GM12878 (cell line): ENCODE results near the gene CYP1A2. TPM values are rescaled to one million over a fixed set of nuclear protein-coding genes. Genes with fewer than 3 reads are reported as not detected.

Experiments used
- ATAC-seq: fragments of 200-7000 bp; cut with Tn5 transposase; 3 replicates; pipeline ENCODE4 v1.9.1; 2020; ENCODE audit warnings: mild to moderate bottlenecking, moderate library complexity
- BruUV-seq: library from RNA; stranded (reverse); fragments of 400-500 nt; replicated peaks from 2 replicates; lab custom pipeline; 2021; lab: Mats Ljungman, UMichigan
- CTCF ChIA-PET: fragments of 300-600 bp; sonication (Branson Sonifier 250); formaldehyde crosslinking; extraction: SDS; loops from one replicate; lab custom pipeline; 2021; ENCODE audit warnings: inconsistent platforms; lab: Yijun Ruan, JAX
- POLR2A ChIA-PET: fragments of 350-600 bp; formaldehyde crosslinking; extraction: SDS; loops from one replicate; lab custom pipeline; 2021; ENCODE audit warnings: inconsistent platforms; lab: Charles Lee
- RAD21 ChIA-PET: fragments of 300-600 bp; sonication (Branson Sonifier 250); formaldehyde crosslinking; loops from one replicate; lab custom pipeline; 2023; ENCODE audit warnings: antibody characterized with exemption; ENCODE audit not compliant: unreplicated experiment; lab: Charles Lee
- SMC1A ChIA-PET: fragments of 300-600 bp; sonication (Branson Sonifier 250); formaldehyde crosslinking; loops from one replicate; lab custom pipeline; 2023; ENCODE audit not compliant: unreplicated experiment, uncharacterized antibody; lab: Charles Lee
- DNase-seq: peaks from one replicate; pipeline ENCODE4 v3.0.0-alpha.2; 2011; ENCODE audit warnings: low read depth, low spot score
- FAIRE-seq: peaks from 3 replicates; lab custom pipeline; 2011; peaks lifted over from hg19 to GRCh38; lab: Jason Lieb, UNC
- H2AFZ ChIP-seq: 2 replicates; pipeline ENCODE4 v1.6.0; 2011; ENCODE audit warnings: low read depth, low read length, control low read depth; ENCODE audit not compliant: control insufficient read depth
- H3K27ac ChIP-seq: 2 replicates; pipeline ENCODE4 v1.5.1; 2011; ENCODE audit warnings: control low read depth; ENCODE audit not compliant: control insufficient read depth, insufficient read depth
- H3K27me3 ChIP-seq, 2 experiments: replicated peaks in 1 of 2; 2 replicates each; pipeline versions ENCODE4 v1.6.0 to v1.6.1; 2011; ENCODE audit warnings: low read length in 1 of 2; ENCODE audit not compliant: control insufficient read depth in 2 of 2, insufficient read depth in 2 of 2
- H3K36me3 ChIP-seq, 2 experiments: 2 replicates each; pipeline ENCODE4 v1.5.1; 2011; ENCODE audit warnings: low read length in 1 of 2; ENCODE audit not compliant: control insufficient read depth in 2 of 2, insufficient read depth in 2 of 2
- H3K4me1 ChIP-seq: 2 replicates; pipeline ENCODE4 v1.6.1; 2011; ENCODE audit warnings: mild to moderate bottlenecking, low read length, moderate library complexity, mixed read lengths; ENCODE audit not compliant: control insufficient read depth, insufficient read depth
- H3K4me2 ChIP-seq: 2 replicates; pipeline ENCODE4 v1.6.0; 2011; ENCODE audit warnings: control low read depth; ENCODE audit not compliant: control insufficient read depth, insufficient read depth
- H3K4me3 ChIP-seq: fragments of 200-600 bp; sonication (generic); 2 replicates; pipeline ENCODE4 v1.5.1; 2016
- H3K79me2 ChIP-seq: 2 replicates; pipeline ENCODE4 v1.6.0; 2011; ENCODE audit warnings: low read length; ENCODE audit not compliant: control insufficient read depth, insufficient read depth
- H3K9ac ChIP-seq: 2 replicates; pipeline ENCODE4 v1.8.0; 2011; ENCODE audit warnings: low read length, control low read depth, mixed read lengths; ENCODE audit not compliant: control insufficient read depth, insufficient read depth
- H3K9me3 ChIP-seq: replicated peaks from 3 replicates; pipeline ENCODE4 v1.5.1; 2011; ENCODE audit warnings: mild to moderate bottlenecking, low read length; ENCODE audit not compliant: control insufficient read depth, insufficient read depth
- H4K20me1 ChIP-seq: 2 replicates; pipeline ENCODE4 v1.6.0; 2011; ENCODE audit not compliant: control insufficient read depth, insufficient read depth
- ATF3 ChIP-seq: IDR thresholded peaks from 2 replicates; pipeline ENCODE4 v1.6.1; 2011; ENCODE audit warnings: low read depth, mild to moderate bottlenecking, low read length, moderate library complexity, borderline replicate concordance; ENCODE audit errors: extremely low read depth
- BRCA1 ChIP-seq: IDR thresholded peaks from 2 replicates; pipeline ENCODE4 v1.6.1; 2011; ENCODE audit warnings: low read depth, low read length, improper control_type of control experiment
- CEBPB ChIP-seq, 2 experiments: fragments of 150-350 bp in 1 of 2; IDR thresholded peaks; 2 replicates each; pipeline ENCODE4 v1.6.1; 2012 to 2014; ENCODE audit warnings: low read depth in 2 of 2, low read length in 2 of 2, borderline replicate concordance in 1 of 2, inconsistent platforms in 1 of 2
- ETV6 ChIP-seq, 2 experiments: fragments of 450-650 bp in 1 of 2; IDR thresholded peaks in 1 of 2; conservative IDR thresholded peaks in 1 of 2; 2 replicates each; pipeline ENCODE4 v1.6.1; 2014; ENCODE audit warnings: antibody characterized with exemption in 1 of 2, borderline replicate concordance in 1 of 2, low read depth in 1 of 2, mild to moderate bottlenecking in 1 of 2, moderate library complexity in 1 of 2
- HDGF ChIP-seq: fragments of 450-650 bp; IDR thresholded peaks from 2 replicates; pipeline ENCODE4 v1.6.1; 2016; ENCODE audit warnings: antibody characterized with exemption
- NR2F1 ChIP-seq: fragments of 450-650 bp; conservative IDR thresholded peaks from 2 replicates; pipeline ENCODE4 v1.6.1; 2017; ENCODE audit warnings: mild to moderate bottlenecking
- NRF1 ChIP-seq: conservative IDR thresholded peaks from 2 replicates; pipeline ENCODE4 v1.6.1; 2011; ENCODE audit warnings: mild to moderate bottlenecking, low read depth, low read length, improper control_type of control experiment
- POU2F2 ChIP-seq: IDR thresholded peaks from 3 replicates; pipeline ENCODE4 v1.6.1; 2011; ENCODE audit warnings: low read depth, mild to moderate bottlenecking, low read length, borderline replicate concordance
- RBBP5 ChIP-seq: fragments of 200-600 bp; sonication (generic); conservative IDR thresholded peaks from 2 replicates; pipeline ENCODE4 v1.6.1; 2016
- TCF3 ChIP-seq: IDR thresholded peaks from 2 replicates; pipeline ENCODE4 v1.6.1; 2012; ENCODE audit warnings: low read depth, mild to moderate bottlenecking, low read length, borderline replicate concordance; ENCODE audit not compliant: insufficient read depth
- TCF7 ChIP-seq: IDR thresholded peaks from 2 replicates; pipeline ENCODE4 v1.6.1; 2014; ENCODE audit warnings: antibody characterized with exemption, borderline replicate concordance
- ZNF217 ChIP-seq: fragments of 450-650 bp; IDR thresholded peaks from 2 replicates; pipeline ENCODE4 v1.6.1; 2017; ENCODE audit warnings: antibody characterized with exemption, mild to moderate bottlenecking
- WGBS: methylation state at CpG from one replicate; pipeline ENCODE4 v1.1.6; 2016; ENCODE audit warnings: low lambda C conversion rate; ENCODE audit not compliant: insufficient replicate concordance, insufficient coverage; ENCODE audit errors: missing lambda C conversion rate; 5-methylcytosine and 5-hydroxymethylcytosine counted together
- in situ Hi-C: fragments of 300-500 bp; cut with MboI; formaldehyde crosslinking; loops from 9 replicates; pipeline ENCODE4 v1.14.3; 2018; ENCODE audit warnings: mixed read lengths
- intact Hi-C: fragments of 100-400 bp; cut with micrococcal nuclease; formaldehyde crosslinking; loops from one replicate; pipeline ENCODE4 v1.14.2; 2022; ENCODE audit not compliant: unreplicated experiment
- polyA plus RNA-seq, 11 experiments: library from polyadenylated mRNA; depleted of rRNA in 4 of 11; unstranded in 6 of 11; stranded (reverse) in 5 of 11; fragments of >200 nt; fragmentation: Nextera tagmentation in 4 of 11; fragmentation: Illumina TruSeq in 1 of 11; extraction: Ambion mirVana in 4 of 11; extraction: Trizol in 1 of 11; gene quantifications; 1 replicate in 1 of 11; 2 replicates in 10 of 11; pipeline versions ENCODE4 v1.2.1 to v1.2.3, GENCODE V29; 2011 to 2016; ENCODE audit warnings: inconsistent platforms in 2 of 11, missing spikeins in 2 of 11, low read depth in 1 of 11
- total RNA-seq, 4 experiments: library from RNA; depleted of rRNA in 3 of 4; stranded (reverse); fragments of >200 nt in 3 of 4; fragmentation: Illumina TruSeq in 1 of 4; extraction: Trizol in 1 of 4; gene quantifications; 2 replicates each; pipeline versions ENCODE4 v1.2.1 to v1.2.3, GENCODE V29; 2013 to 2021
- TF ChIP-seq, protein P1 (sequence below): fragments of 450-650 bp; IDR thresholded peaks from 2 replicates; pipeline ENCODE4 v1.6.1; 2016; ENCODE audit warnings: mild to moderate bottlenecking, moderate library complexity, borderline replicate concordance

The CYP1A2 gene
- total and polyA plus RNA-seq, 10 of the 15 experiments (the other 5 are each of a cell fraction or from before 2014, with no cell fraction given): 0.03 to 0.09 (median 0.05) TPM; not detected in 7

DNA sequence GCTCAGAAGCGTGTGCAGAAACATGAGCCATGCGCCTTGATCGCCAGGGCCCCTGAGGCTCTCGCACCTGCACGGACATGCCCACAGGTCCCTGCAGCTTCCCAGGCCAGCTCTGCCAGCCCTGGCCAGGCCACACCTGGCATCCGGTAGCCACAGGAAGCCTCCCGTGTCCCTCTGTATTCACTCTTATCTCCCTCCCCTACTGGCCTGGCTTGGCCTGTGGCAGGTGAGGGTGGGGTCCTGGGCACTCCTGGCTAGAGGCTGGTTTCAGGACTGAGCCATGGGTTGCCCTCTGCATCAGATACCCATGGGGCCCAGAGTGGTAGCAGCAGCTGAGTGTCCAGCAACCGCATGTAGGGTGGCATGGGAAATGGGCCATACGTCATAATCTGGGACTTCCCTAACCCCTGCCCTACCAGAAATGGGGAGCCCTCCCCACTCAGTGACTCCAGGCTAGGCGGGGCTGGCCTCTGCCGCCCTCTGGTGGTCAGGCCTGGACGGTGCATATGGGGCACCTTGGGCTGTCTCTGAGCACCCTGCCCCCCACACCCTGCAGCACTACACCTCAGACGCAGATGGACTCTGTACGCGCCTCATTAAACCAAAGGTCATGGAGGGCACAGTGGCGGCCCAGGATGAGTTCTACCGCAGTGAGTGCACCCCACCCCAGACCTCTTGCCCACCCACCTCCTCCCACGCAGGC, 51.4 kb downstream of the CYP1A2 start (continued):
- TF ChIP-seq POU2F2 (peak; percentile 83; the same call in 2 of the 3 replicates), BRCA1 (no peak), CEBPB (IDR thresholded peaks at IDR 0.05; ENCODE audit: borderline replicate concordance in 1 of 2, low read depth in 2 of 2, low read length in 2 of 2) (no peak), TCF3 (0 out of 2 replicates have a peak, but pooled peaks have one; percentile 56)
- TF ChIP-seq, all 136 proteins: peak for 55

DNA sequence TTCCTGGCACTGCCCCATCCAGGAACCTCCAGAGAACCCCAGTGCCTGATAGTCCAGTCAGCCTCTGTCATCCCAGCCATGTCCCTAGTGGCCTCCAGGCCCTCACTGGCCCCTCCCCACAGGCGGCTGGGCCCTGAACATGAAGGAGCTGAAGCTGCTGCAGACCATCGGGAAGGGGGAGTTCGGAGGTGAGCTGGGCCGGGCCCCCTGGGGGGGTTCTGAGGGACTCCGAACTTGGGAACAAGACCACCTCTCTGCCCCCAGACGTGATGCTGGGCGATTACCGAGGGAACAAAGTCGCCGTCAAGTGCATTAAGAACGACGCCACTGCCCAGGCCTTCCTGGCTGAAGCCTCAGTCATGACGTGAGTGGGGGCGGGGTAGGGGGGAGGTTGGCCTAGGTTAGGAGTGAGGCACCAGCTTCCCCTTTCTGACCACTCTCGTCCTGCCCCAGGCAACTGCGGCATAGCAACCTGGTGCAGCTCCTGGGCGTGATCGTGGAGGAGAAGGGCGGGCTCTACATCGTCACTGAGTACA, 52.0 kb downstream of the CYP1A2 start:
- DNase-seq (no peak), ATAC-seq (no peak), FAIRE-seq (no peak)
- CTCF ChIA-PET: interaction anchor here (0.7 to 25.9 kb wide), 11 partner anchors 10 to 166 kb away, joined by 3 to 1288 read pairs (median 6); partner anchors contain the start of gene CSK
- Histone ChIP-seq H3K9me3 (no peaks in the 10 kb centered on the region), H3K27ac (no peak overlapping the region), H3K4me1 (peaks cover 38% of the 10 kb centered on the region), H4K20me1 (peaks cover 6% of the 10 kb centered on the region), H2AFZ (no peak overlapping the region), H3K79me2 (peaks cover 32% of the 10 kb centered on the region), H3K36me3 (peaks cover 46 to 62% of the 10 kb centered on the region in 2 experiments), H3K27me3 (no peaks in the 10 kb centered on the region), H3K9ac (no peak overlapping the region), H3K4me2 (no peak overlapping the region), H3K4me3 (no peak overlapping the region)
- BruUV-seq: no TSS peak
- POLR2A ChIA-PET: interaction anchor here (0.6 to 5.3 kb wide), 6 partner anchors 13 to 1259 kb away, joined by 4 to 59 read pairs (median 18); partner anchors contain the start of genes CSK and TMEM266
- 56% methylated on average over 20 of the region's 20 CpGs for WGBS
- intact Hi-C loops (loop anchor here (1.0 to 5.0 kb wide), 6 partner anchors 11 to 165 kb away; partner anchors contain the start of gene ULK3), in situ Hi-C loops (no loop called here)
- RAD21 ChIA-PET: interaction anchor here (22.9 kb wide), 1 partner anchor 21 kb away, joined by 1186 read pairs; the partner anchor contains the start of gene CSK
- SMC1A ChIA-PET: interaction anchor here (0.7 to 15.7 kb wide), 6 partner anchors 12 to 554 kb away, joined by 3 to 811 read pairs (median 7); partner anchors contain the start of gene CSK
- TF ChIP-seq TCF7 (no peak), ETV6 (conservative IDR thresholded peaks at IDR 0.05 in 1 of 2, IDR thresholded peaks at IDR 0.05 in 1 of 2; ENCODE audit: borderline replicate concordance in 1 of 2, low read depth in 1 of 2) (no peak), ATF3 (no peak), RBBP5 (no peak), ZNF217 (no peak), NRF1 (no peak), HDGF (no peak), NR2F1 (no peak)
- TF ChIP-seq, protein P1, sequence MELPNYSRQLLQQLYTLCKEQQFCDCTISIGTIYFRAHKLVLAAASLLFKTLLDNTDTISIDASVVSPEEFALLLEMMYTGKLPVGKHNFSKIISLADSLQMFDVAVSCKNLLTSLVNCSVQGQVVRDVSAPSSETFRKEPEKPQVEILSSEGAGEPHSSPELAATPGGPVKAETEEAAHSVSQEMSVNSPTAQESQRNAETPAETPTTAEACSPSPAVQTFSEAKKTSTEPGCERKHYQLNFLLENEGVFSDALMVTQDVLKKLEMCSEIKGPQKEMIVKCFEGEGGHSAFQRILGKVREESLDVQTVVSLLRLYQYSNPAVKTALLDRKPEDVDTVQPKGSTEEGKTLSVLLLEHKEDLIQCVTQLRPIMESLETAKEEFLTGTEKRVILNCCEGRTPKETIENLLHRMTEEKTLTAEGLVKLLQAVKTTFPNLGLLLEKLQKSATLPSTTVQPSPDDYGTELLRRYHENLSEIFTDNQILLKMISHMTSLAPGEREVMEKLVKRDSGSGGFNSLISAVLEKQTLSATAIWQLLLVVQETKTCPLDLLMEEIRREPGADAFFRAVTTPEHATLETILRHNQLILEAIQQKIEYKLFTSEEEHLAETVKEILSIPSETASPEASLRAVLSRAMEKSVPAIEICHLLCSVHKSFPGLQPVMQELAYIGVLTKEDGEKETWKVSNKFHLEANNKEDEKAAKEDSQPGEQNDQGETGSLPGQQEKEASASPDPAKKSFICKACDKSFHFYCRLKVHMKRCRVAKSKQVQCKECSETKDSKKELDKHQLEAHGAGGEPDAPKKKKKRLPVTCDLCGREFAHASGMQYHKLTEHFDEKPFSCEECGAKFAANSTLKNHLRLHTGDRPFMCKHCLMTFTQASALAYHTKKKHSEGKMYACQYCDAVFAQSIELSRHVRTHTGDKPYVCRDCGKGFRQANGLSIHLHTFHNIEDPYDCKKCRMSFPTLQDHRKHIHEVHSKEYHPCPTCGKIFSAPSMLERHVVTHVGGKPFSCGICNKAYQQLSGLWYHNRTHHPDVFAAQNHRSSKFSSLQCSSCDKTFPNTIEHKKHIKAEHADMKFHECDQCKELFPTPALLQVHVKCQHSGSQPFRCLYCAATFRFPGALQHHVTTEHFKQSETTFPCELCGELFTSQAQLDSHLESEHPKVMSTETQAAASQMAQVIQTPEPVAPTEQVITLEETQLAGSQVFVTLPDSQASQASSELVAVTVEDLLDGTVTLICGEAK: no peak
